Lower leg skin (tissue), 4 donors: Measurements from ENCODE around the gene ZSWIM8. TPM values are rescaled to one million over a fixed set of nuclear protein-coding genes. Genes with fewer than 3 reads are reported as not detected.

Experiments
- DNase-seq, 2 donors: peaks; one replicate each; pipeline ENCODE4 v3.0.0-alpha.2; 2019; ENCODE audit warnings: low spot score in 2 of 2
- H3K4me3 ChIP-seq: fragments of 200-600 bp; sonication (generic); 2 replicates; pipeline ENCODE4 v1.5.1; 2017; ENCODE audit warnings: mild to moderate bottlenecking, low read depth; ENCODE audit not compliant: poor library complexity, severe bottlenecking
- CTCF ChIP-seq, 3 donors: fragments of 450-650 bp; IDR thresholded peaks; one replicate each; pipeline ENCODE4 v1.5.1; 2016; ENCODE audit warnings: antibody characterized with exemption in 3 of 3, mild to moderate bottlenecking in 3 of 3, moderate library complexity in 2 of 3
- POLR2A ChIP-seq, 2 donors: fragments of 450-650 bp; IDR thresholded peaks; one replicate each; pipeline ENCODE4 v1.6.1; 2016 to 2017; ENCODE audit warnings: antibody characterized with exemption in 2 of 2, mild to moderate bottlenecking in 1 of 2, moderate library complexity in 1 of 2
- WGBS, 2 donors: methylation state at CpG; one replicate each; pipeline ENCODE4 v1.1.5; 2018; 5-methylcytosine and 5-hydroxymethylcytosine counted together
- intact Hi-C: fragments of 100-400 bp; cut with DNase I; formaldehyde crosslinking; loops from one replicate; pipeline ENCODE4 v1.15.0; 2023; ENCODE audit warnings: low total_unique reads
- total RNA-seq, 4 donors: library from RNA; depleted of rRNA; stranded (reverse); fragments of >200 nt; gene quantifications; one replicate each; pipeline ENCODE4 v1.1.0, GENCODE V29; 2016

The ZSWIM8 gene
- total RNA-seq, 4 donors from 2014 or later = 99.0 to 262 (median 108) TPM

- 58 to 75% methylated on average over 5 of the region's 5 CpGs for WGBS, 2 donors
- TF ChIP-seq CTCF (IDR thresholded peaks at IDR 0.05) (no peak), POLR2A (IDR thresholded peaks at IDR 0.05) (no peak)
- intact Hi-C loops = no loop called here
- no peak overlapping the region for H3K4me3 ChIP-seq
- DNase-seq = no peak
Observed at GRCh38 chr10:73809061-73809818, 23.8 kb downstream of the ZSWIM8 start.

- intact Hi-C loops = no loop called here
- 59 to 69% methylated on average over 7 of the region's 7 CpGs for WGBS, 2 donors
- no peak overlapping the region for H3K4me3 ChIP-seq
- TF ChIP-seq CTCF (IDR thresholded peaks at IDR 0.05) = no peak
- DNase-seq = no peak
Observed at GRCh38 chr10:73810358-73810734, 24.9 kb downstream of the ZSWIM8 start.

- TF ChIP-seq CTCF (IDR thresholded peaks at IDR 0.05) (no peak), POLR2A (IDR thresholded peaks at IDR 0.05) (no peak)
- DNase-seq = peak in 1 of 2 donors; percentile 91
- intact Hi-C loops = no loop called here
- H3K4me3 ChIP-seq = peak overlapping the region; percentile 79
- 0 to 1% methylated on average over 44 to 50 of the region's 63 CpGs for WGBS, 2 donors
Observed at GRCh38 chr10:73810735-73811465, 25.5 kb downstream of the ZSWIM8 start.

GRCh38 chr10:73812657-73813056 lies 27.3 kb downstream of the ZSWIM8 start:
- intact Hi-C loops = no loop called here
- 79 to 93% methylated on average over 4 of the region's 4 CpGs for WGBS, 2 donors
- no peak for DNase-seq
- TF ChIP-seq CTCF (IDR thresholded peaks at IDR 0.05) (no peak), POLR2A (IDR thresholded peaks at IDR 0.05) (no peak)
- H3K4me3 ChIP-seq = no peak overlapping the region

GRCh38 chr10:73813333-73813732 lies 27.9 kb downstream of the ZSWIM8 start:
- intact Hi-C loops = no loop called here
- DNase-seq = no peak
- TF ChIP-seq CTCF (IDR thresholded peaks at IDR 0.05) (no peak), POLR2A (IDR thresholded peaks at IDR 0.05) (no peak)
- H3K4me3 ChIP-seq = no peak overlapping the region
- 84 to 88% methylated on average over 7 of the region's 7 CpGs for WGBS, 2 donors
